HEK293 (cell line): ENCODE measurements around the gene IPO8.

Experiments used
- BCL11A ChIP-seq: fragments of 450-650 bp; formaldehyde crosslinking; IDR thresholded peaks from 2 replicates; pipeline ENCODE4 v1.5.1; 2016; ENCODE audit warnings: low read depth, missing biosample characterization, missing genetic modification characterization
- BCL6B ChIP-seq: fragments of 450-650 bp; formaldehyde crosslinking; IDR thresholded peaks from 2 replicates; pipeline ENCODE4 v1.5.1; 2017; ENCODE audit warnings: missing biosample characterization, missing genetic modification characterization
- CTCF ChIP-seq: fragments of 450-650 bp; formaldehyde crosslinking; IDR thresholded peaks from 2 replicates; pipeline ENCODE4 v1.5.1; 2016; ENCODE audit warnings: missing biosample characterization, missing genetic modification characterization
- REST ChIP-seq: fragments of 450-650 bp; formaldehyde crosslinking; IDR thresholded peaks from 2 replicates; pipeline ENCODE4 v1.5.1; 2016; ENCODE audit warnings: missing biosample characterization, missing genetic modification characterization
- SALL2 ChIP-seq: fragments of 450-650 bp; formaldehyde crosslinking; IDR thresholded peaks from 2 replicates; pipeline ENCODE4 v1.5.0; 2017; ENCODE audit warnings: missing biosample characterization, mild to moderate bottlenecking, missing genetic modification characterization, borderline replicate concordance
- ZNF114 ChIP-seq: fragments of 450-650 bp; formaldehyde crosslinking; IDR thresholded peaks from 2 replicates; pipeline ENCODE4 v1.5.0; 2017; ENCODE audit warnings: missing biosample characterization, missing genetic modification characterization
- ZNF138 ChIP-seq: fragments of 450-650 bp; formaldehyde crosslinking; IDR thresholded peaks from 2 replicates; pipeline ENCODE4 v1.5.1; 2016; ENCODE audit warnings: missing biosample characterization, missing genetic modification characterization, borderline replicate concordance
- ZNF148 ChIP-seq: fragments of 450-650 bp; formaldehyde crosslinking; IDR thresholded peaks from 2 replicates; pipeline ENCODE4 v1.5.0; 2017; ENCODE audit warnings: missing biosample characterization, missing genetic modification characterization, borderline replicate concordance
- ZNF302 ChIP-seq: fragments of 450-650 bp; formaldehyde crosslinking; IDR thresholded peaks from 2 replicates; pipeline ENCODE4 v1.5.1; 2016; ENCODE audit warnings: missing biosample characterization, missing genetic modification characterization, low read depth
- ZNF501 ChIP-seq: fragments of 450-650 bp; formaldehyde crosslinking; IDR thresholded peaks from 2 replicates; pipeline ENCODE4 v1.5.1; 2016; ENCODE audit warnings: missing biosample characterization, missing genetic modification characterization
- ZNF580 ChIP-seq: fragments of 450-650 bp; formaldehyde crosslinking; IDR thresholded peaks from 2 replicates; pipeline ENCODE4 v1.5.1; 2016; ENCODE audit warnings: missing biosample characterization, missing genetic modification characterization
- ZNF660 ChIP-seq: fragments of 450-650 bp; IDR thresholded peaks from 2 replicates; pipeline ENCODE4 v1.5.1; 2018; ENCODE audit warnings: missing biosample characterization, mild to moderate bottlenecking, missing genetic modification characterization
- ZSCAN30 ChIP-seq: fragments of 450-650 bp; IDR thresholded peaks from 2 replicates; pipeline ENCODE4 v1.5.1; 2018; ENCODE audit warnings: missing biosample characterization, mild to moderate bottlenecking, missing genetic modification characterization, moderate library complexity
- ZSCAN5A ChIP-seq: fragments of 450-650 bp; formaldehyde crosslinking; IDR thresholded peaks from 2 replicates; pipeline ENCODE4 v1.5.1; 2016; ENCODE audit warnings: missing biosample characterization, missing genetic modification characterization

- TF ChIP-seq ZNF148 (tag by site-specific recombination) (no peak), ZSCAN30 (no peak), SALL2 (tag by site-specific recombination) (no peak), ZNF114 (tag by site-specific recombination) (no peak), CTCF (tag by site-specific recombination) (no peak), ZNF302 (tag by site-specific recombination) (no peak), BCL6B (tag by site-specific recombination) (no peak), ZNF660 (tag by site-specific recombination) (no peak), ZSCAN5A (tag by site-specific recombination) (no peak), BCL11A (tag by site-specific recombination) (no peak), REST (tag by site-specific recombination) (no peak), ZNF501 (tag by site-specific recombination) (no peak), ZNF138 (no peak), ZNF580 (no peak)
These were observed 43.4 kb upstream of the IPO8 start for GRCh38 chr12:30739020-30739419.
